HFFc6 (cell line): ENCODE results near the gene TWIST1. TPM values are rescaled to one million over a fixed set of nuclear protein-coding genes. Genes with fewer than 3 reads are reported as not detected.

ENCODE experiments used
- DNase-seq: peaks from one replicate; pipeline ENCODE4 v3.0.0-alpha.2; 2018
- H3K27ac Mint-ChIP-seq: 2 replicates; pipeline ENCODE4 v1.8.0; 2020; ENCODE audit warnings: mild to moderate bottlenecking, mixed read lengths
- H3K27me3 Mint-ChIP-seq: 2 replicates; pipeline ENCODE4 v1.8.0; 2021; ENCODE audit warnings: mild to moderate bottlenecking, moderate library complexity, mixed read lengths; ENCODE audit not compliant: insufficient read depth
- H3K36me3 Mint-ChIP-seq: 2 replicates; pipeline ENCODE4 v1.8.0; 2021; ENCODE audit warnings: low read depth, mixed read lengths
- H3K4me1 Mint-ChIP-seq: 2 replicates; pipeline ENCODE4 v1.8.0; 2020; ENCODE audit warnings: low read depth, mixed read lengths
- H3K4me3 Mint-ChIP-seq: 2 replicates; pipeline ENCODE4 v1.8.0; 2020; ENCODE audit warnings: mild to moderate bottlenecking, moderate library complexity, mixed read lengths
- H3K9me3 Mint-ChIP-seq: 2 replicates; pipeline ENCODE4 v1.8.0; 2020; ENCODE audit warnings: mild to moderate bottlenecking, mixed read lengths
- total RNA-seq, 6 experiments: library from RNA; stranded (reverse); fragmentation: NEBNext Ultra II Directional; extraction: Animal tissue kit (Norgen Biotek cat#: 25700); gene quantifications; 2 replicates in 1 of 6; 3 replicates in 5 of 6; pipeline ENCODE4 v1.2.3, GENCODE V29; 2021
- TF ChIP-seq, protein P1 (sequence below): fragments of 200-600 bp; sonication (generic); IDR thresholded peaks from 2 replicates; pipeline ENCODE4 v1.5.0; 2021; ENCODE audit warnings: antibody characterized with exemption, mild to moderate bottlenecking

Gene TWIST1
- total RNA-seq, 6 experiments from 2014 or later = 37.7 to 47.8 (median 46.9) TPM

DNA sequence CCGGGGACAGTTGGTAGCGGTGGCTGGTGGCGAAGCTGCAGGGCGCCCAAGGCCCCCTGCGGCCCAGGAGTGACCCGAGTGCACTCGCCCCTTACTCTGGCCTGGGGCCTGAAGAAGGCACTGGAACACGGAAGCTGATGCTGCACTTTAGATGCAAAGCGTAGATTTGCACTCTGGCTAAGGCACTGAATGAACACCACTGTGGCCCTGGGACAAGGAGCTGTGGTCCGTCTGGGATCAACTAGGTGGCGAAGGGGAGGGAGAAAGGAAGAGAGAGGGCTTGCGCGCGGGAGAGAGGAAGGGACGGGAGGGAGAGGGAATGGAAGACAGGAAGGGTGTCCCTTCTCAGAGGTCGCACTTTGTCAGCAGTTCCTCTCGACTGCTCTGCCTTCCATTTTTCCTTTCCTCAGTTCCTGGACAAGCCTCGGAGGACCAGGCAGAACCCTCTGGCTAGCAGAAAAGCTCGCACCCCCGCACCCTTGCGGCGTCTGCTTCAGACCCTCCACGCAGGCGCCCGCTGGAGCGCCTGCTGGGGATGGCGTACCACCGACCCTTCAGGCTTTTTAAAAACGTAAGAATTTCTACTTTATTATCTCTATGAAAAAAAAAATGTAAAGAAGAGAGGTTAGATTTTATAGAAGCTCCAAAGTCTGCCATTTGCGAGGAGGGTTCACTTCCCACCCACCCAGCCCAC is 26.6 kb upstream of the TWIST1 start:
- no peak for DNase-seq
- Mint-ChIP-seq H3K36me3 (no peaks in the 10 kb centered on the region), H3K27me3 (peaks cover 11% of the 10 kb centered on the region), H3K27ac (no peak overlapping the region), H3K4me3 (peak overlapping the region; percentile 76; the same call in 1 of the 2 replicates), H3K9me3 (no peaks in the 10 kb centered on the region), H3K4me1 (peaks cover 8% of the 10 kb centered on the region; the same call in 1 of the 2 replicates)
- TF ChIP-seq, protein P1, sequence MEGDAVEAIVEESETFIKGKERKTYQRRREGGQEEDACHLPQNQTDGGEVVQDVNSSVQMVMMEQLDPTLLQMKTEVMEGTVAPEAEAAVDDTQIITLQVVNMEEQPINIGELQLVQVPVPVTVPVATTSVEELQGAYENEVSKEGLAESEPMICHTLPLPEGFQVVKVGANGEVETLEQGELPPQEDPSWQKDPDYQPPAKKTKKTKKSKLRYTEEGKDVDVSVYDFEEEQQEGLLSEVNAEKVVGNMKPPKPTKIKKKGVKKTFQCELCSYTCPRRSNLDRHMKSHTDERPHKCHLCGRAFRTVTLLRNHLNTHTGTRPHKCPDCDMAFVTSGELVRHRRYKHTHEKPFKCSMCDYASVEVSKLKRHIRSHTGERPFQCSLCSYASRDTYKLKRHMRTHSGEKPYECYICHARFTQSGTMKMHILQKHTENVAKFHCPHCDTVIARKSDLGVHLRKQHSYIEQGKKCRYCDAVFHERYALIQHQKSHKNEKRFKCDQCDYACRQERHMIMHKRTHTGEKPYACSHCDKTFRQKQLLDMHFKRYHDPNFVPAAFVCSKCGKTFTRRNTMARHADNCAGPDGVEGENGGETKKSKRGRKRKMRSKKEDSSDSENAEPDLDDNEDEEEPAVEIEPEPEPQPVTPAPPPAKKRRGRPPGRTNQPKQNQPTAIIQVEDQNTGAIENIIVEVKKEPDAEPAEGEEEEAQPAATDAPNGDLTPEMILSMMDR = no peak

DNA sequence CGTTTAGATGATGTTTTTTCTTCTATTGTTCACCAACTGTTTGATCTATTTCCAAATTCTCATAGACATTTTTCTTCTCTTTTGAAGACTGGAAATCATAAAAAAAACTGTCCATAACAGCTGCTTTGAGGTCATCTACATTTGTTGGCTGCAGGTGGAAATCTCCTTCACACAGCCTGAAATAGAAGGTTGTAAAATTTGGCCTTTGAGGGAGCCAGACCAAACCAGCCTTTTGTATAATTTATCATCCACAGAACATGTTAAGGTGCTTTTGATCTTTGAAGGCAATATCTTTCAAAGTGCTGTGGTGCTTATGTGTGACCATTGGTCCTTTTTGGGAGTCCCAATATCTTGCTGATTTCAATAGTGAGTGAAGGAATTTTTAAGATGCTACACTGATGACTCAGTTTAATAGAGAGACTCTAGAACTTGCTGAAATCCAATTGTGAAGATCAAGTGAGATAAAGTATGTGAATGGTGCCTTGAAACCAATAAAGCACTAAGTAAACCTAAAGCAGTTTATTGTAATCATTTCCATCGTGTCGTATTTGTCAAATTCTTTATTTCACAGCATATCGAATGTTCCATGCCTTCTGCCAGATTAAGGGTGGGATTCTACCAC is 22.4 kb upstream of the TWIST1 start:
- H3K27ac Mint-ChIP-seq = no peak overlapping the region
- H3K9me3 Mint-ChIP-seq = no peaks in the 10 kb centered on the region
- no peaks in the 10 kb centered on the region for H3K36me3 Mint-ChIP-seq
- H3K4me1 Mint-ChIP-seq = peaks cover 8% of the 10 kb centered on the region; the same call in 1 of the 2 replicates
- no peak for DNase-seq
- TF ChIP-seq, protein P1 = no peak
- H3K4me3 Mint-ChIP-seq = no peak overlapping the region
- no peaks in the 10 kb centered on the region for H3K27me3 Mint-ChIP-seq

DNA sequence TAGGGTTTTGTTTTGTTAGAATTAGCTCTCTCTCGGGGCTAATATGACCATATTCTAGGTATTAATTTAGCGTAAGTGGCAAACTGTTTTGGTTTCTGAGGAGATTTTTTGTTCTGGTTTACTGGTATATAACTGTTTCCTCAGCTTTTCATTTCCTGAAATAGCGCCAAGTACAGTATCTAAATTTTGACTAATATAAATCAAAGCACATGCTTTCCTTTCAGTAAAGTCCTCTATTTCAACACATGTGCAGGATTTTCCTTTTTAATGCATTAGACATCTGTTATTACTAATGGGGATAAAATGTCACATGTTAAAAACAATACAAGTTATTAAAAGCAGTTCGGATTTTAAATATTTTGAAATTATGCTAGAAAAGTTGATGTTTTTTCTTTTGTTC is 16.4 kb upstream of the TWIST1 start:
- no peak for DNase-seq
- no peak overlapping the region for H3K27ac Mint-ChIP-seq
- H3K27me3 Mint-ChIP-seq = peaks cover 2% of the 10 kb centered on the region; the same call in 1 of the 2 replicates
- H3K9me3 Mint-ChIP-seq = no peaks in the 10 kb centered on the region
- H3K4me3 Mint-ChIP-seq = no peak overlapping the region
- H3K4me1 Mint-ChIP-seq = peaks cover 9% of the 10 kb centered on the region; the same call in 1 of the 2 replicates
- no peaks in the 10 kb centered on the region for H3K36me3 Mint-ChIP-seq
- TF ChIP-seq, protein P1 = no peak

DNA sequence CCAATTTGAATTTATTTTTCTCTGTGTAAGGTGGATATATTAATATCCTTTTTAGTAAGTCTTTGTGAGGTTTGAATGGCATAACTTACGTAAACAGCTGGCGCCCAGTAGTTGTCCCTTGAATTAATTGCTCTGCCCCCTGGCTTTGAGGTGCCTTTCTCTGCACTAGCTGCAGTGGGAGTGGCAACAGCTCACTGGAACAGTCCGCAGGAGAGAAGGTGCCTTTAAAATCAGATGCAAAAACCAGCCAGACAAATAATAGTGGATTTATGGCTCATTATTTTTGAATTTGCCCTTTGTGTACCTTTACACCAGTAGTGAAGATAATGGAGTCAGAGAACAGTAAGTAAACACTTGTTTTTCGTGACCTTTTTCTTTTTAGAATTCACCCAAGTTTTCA is 16.0 kb upstream of the TWIST1 start:
- Mint-ChIP-seq H3K27ac (no peak overlapping the region), H3K4me3 (no peak overlapping the region), H3K4me1 (peaks cover 14% of the 10 kb centered on the region; the same call in 1 of the 2 replicates), H3K9me3 (no peaks in the 10 kb centered on the region), H3K36me3 (no peaks in the 10 kb centered on the region), H3K27me3 (peaks cover 2% of the 10 kb centered on the region; the same call in 1 of the 2 replicates)
- no peak for DNase-seq
- TF ChIP-seq, protein P1 = no peak

DNA sequence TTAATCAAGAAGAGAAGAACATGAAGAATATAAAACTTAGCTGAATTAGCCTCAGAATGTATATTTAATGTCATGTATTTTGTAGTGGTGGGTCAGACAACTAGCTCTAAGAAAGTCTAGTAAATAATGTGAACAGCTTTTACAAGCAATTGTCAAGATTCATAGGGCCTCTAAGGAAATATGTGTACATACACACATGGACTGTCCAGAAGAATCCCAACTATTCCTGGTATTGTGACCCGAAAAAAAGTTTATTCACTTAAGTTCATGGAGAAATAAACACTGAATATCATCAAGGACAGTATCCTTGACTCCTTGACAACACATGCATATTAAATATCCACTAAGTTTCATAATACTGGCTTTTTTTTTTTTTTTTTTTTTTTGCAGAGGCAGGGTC is 11.4 kb upstream of the TWIST1 start:
- Mint-ChIP-seq H3K4me1 (peaks cover 13% of the 10 kb centered on the region; the same call in 1 of the 2 replicates), H3K4me3 (no peak overlapping the region), H3K9me3 (no peaks in the 10 kb centered on the region), H3K27me3 (peaks cover 2% of the 10 kb centered on the region; the same call in 1 of the 2 replicates), H3K27ac (no peak overlapping the region), H3K36me3 (no peaks in the 10 kb centered on the region)
- TF ChIP-seq, protein P1 = no peak
- DNase-seq = no peak
